HUES64 (cell line): Measurements from ENCODE around the gene MALSU1.

ENCODE experiments used
- H3K27ac ChIP-seq: 2 replicates; pipeline ENCODE4 v1.7.0; 2013; ENCODE audit warnings: low read depth, low read length, inconsistent platforms
- H3K27me3 ChIP-seq: 2 replicates; pipeline ENCODE4 v1.6.1; 2013; ENCODE audit warnings: mild to moderate bottlenecking, low read length; ENCODE audit not compliant: insufficient read depth
- H3K36me3 ChIP-seq: 2 replicates; pipeline ENCODE4 v1.6.1; 2013; ENCODE audit warnings: mild to moderate bottlenecking, low read length; ENCODE audit not compliant: insufficient read depth
- H3K4me1 ChIP-seq: 2 replicates; pipeline ENCODE4 v1.6.1; 2013; ENCODE audit warnings: mild to moderate bottlenecking, low read length, moderate library complexity; ENCODE audit not compliant: insufficient read depth
- H3K4me3 ChIP-seq: 2 replicates; pipeline ENCODE4 v1.5.1; 2013; ENCODE audit warnings: mild to moderate bottlenecking, low read length, moderate library complexity
- H3K9ac ChIP-seq: 2 replicates; pipeline ENCODE4 v1.6.1; 2013; ENCODE audit warnings: mild to moderate bottlenecking, low read depth, low read length
- H3K9me3 ChIP-seq: 2 replicates; pipeline ENCODE4 v1.6.1; 2013; ENCODE audit warnings: low read depth, low read length; ENCODE audit not compliant: insufficient read depth
- WGBS: fragments of 150-250, 120-280 bp; methylation state at CpG from one replicate; pipeline ENCODE4 v1.1.7; 2013; ENCODE audit warnings: missing lambda C conversion rate; 5-methylcytosine and 5-hydroxymethylcytosine counted together

Gene MALSU1

DNA sequence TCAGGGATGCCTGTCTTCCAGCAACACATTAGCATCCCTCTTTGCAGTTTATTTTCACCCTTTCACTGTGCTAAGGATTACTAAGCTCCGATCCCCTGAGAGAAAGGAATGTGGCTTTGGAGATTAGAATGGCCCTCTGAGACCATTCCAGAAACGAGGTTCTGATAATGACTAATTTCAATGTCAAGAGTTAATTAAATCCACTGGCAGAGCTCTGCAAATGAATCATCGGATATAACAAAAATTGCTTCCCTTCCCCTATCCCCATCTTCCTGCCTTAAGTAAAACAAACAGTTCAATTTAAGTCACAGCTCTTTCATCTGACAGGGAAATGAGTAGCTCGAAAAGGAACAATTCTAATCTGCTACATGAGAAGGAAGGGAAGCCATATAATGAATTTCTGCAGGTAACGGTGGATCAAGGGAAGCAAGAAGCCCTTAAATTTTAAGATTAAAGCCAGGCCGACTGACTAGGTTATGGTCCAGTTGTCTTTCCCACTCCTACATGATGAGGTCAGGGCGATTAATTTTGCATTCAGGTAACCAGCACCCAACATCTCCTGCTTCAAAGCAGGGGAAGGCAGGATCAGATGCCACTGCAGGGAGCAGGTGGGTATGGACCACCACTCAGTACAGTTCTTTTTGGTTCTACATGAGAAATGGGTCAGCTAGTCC lies 50.5 kb downstream of the MALSU1 start:
- Histone ChIP-seq H3K27ac (no peak overlapping the region), H3K4me1 (peaks cover 33% of the 10 kb centered on the region; the same call in 1 of the 2 replicates)
- WGBS = 82% methylated on average over 7 of the region's 7 CpGs

DNA sequence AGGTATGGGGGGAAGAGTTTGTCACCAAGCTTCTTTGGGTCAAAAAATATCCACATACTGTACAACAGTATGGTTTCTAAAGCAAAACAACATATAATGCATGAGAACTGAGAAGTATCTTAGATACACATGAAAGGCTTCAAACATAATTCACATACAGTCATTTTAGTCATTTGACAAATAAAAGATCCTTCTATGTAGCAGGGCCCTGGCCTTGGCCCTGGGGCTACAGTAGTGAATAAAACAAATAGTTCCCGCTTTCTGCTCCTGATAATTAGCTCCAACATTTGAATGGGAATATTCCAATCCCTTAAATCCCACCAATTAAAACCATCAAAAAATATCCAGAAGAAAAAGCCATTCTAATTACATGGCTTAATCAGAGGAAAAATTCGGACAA lies 51.3 kb downstream of the MALSU1 start:
- Histone ChIP-seq H3K9ac (no peak overlapping the region), H3K27me3 (no peaks in the 10 kb centered on the region), H3K36me3 (peaks cover 49% of the 10 kb centered on the region), H3K9me3 (no peaks in the 10 kb centered on the region), H3K27ac (no peak overlapping the region), H3K4me3 (no peak overlapping the region), H3K4me1 (peaks cover 33% of the 10 kb centered on the region; the same call in 1 of the 2 replicates)
- 96% methylated on average over 2 of the region's 2 CpGs for WGBS

More for the DNA sequence above, 50.5 kb downstream of the MALSU1 start:
- Histone ChIP-seq H3K9me3 (no peaks in the 10 kb centered on the region), H3K4me3 (no peak overlapping the region), H3K9ac (no peak overlapping the region), H3K36me3 (peaks cover 54% of the 10 kb centered on the region), H3K27me3 (no peaks in the 10 kb centered on the region)

- H3K27me3 ChIP-seq = no peaks in the 10 kb centered on the region
- H3K9me3 ChIP-seq = no peaks in the 10 kb centered on the region
- peaks cover 34% of the 10 kb centered on the region for H3K36me3 ChIP-seq
- H3K9ac ChIP-seq = no peak overlapping the region
- H3K27ac ChIP-seq = no peak overlapping the region
- H3K4me3 ChIP-seq = no peak overlapping the region
- H3K4me1 ChIP-seq = peaks cover 26% of the 10 kb centered on the region; the same call in 1 of the 2 replicates
- 91% methylated on average over 4 of the region's 5 CpGs for WGBS
Measured at GRCh38 chr7:23353172-23353571, 54.0 kb downstream of the MALSU1 start.

- H3K4me1 ChIP-seq = peaks cover 10% of the 10 kb centered on the region; the same call in 1 of the 2 replicates
- no peak overlapping the region for H3K27ac ChIP-seq
- H3K36me3 ChIP-seq = peaks cover 33% of the 10 kb centered on the region
- no peak overlapping the region for H3K4me3 ChIP-seq
- H3K9me3 ChIP-seq = no peaks in the 10 kb centered on the region
- H3K27me3 ChIP-seq = no peaks in the 10 kb centered on the region
- no peak overlapping the region for H3K9ac ChIP-seq
- WGBS = 96% methylated on average over 3 of the region's 3 CpGs
Measured at GRCh38 chr7:23356168-23356567, 57.0 kb downstream of the MALSU1 start.

DNA sequence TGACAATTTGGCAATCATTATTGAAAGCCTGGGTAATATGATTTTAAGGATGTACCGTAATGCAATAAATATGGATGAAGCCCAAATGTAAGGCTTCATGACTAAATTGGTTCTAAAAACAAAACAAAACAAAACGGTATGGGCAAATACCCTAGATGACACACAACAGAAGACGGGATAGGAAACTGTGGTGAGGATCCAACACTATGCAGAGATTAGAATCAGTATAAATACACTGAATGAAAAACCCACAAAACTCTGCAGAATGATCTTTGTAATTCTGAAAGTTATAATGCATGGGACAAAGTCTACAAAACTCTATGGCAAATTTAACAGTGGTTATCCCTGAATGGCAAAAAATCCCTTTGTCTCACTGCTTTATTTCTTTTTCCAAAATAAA lies 57.6 kb downstream of the MALSU1 start:
- H3K36me3 ChIP-seq = peaks cover 38% of the 10 kb centered on the region
- WGBS = 91% methylated on average over 3 of the region's 3 CpGs
- H3K9ac ChIP-seq = no peak overlapping the region
- no peaks in the 10 kb centered on the region for H3K27me3 ChIP-seq
- no peak overlapping the region for H3K27ac ChIP-seq
- no peaks in the 10 kb centered on the region for H3K9me3 ChIP-seq
- H3K4me1 ChIP-seq = peaks cover 6% of the 10 kb centered on the region; the same call in 1 of the 2 replicates
- no peak overlapping the region for H3K4me3 ChIP-seq

DNA sequence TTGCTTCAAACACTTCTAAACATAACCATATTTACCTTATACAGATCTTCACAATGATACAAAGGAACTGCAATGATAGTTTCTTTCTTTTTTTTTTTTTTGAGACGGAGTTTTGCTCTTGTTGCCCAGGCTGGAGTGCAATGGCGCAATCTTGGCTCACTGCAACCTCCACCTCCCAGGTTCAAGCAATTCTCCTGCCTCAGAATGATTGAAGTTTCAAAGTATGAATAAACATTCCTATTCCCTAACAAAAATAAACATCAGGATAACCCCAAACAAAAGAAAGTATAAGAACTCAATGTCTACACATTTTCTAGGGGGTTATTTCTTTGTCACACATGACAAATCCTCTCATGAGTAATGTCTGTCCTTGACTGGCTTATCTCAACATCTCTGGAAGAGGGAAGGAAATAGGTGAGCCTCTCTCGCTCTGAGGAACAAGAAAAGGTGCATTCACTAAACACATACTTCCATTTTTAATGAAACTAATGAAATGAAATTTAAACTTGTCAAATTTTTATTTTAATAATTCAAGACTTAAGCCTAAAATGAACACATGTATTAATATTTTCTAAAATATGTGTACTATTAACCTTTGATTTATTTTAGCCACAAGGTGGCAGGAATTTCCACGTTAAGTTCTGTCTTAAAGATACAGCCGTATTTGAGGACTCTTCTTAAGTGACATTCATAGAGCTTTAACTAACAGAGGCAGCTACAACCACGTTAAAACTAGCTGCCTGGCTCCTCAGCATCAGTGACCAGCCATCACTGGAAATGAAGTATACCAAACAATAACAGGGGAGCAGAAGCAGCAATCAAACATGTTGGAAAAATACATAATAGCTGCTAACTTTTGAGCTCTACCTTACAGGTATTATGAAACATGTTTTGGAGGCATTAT lies 58.3 kb downstream of the MALSU1 start:
- Histone ChIP-seq H3K9ac (no peak overlapping the region), H3K27me3 (no peaks in the 10 kb centered on the region), H3K4me1 (peaks cover 4% of the 10 kb centered on the region; the same call in 1 of the 2 replicates), H3K4me3 (no peak overlapping the region), H3K36me3 (peaks cover 43% of the 10 kb centered on the region), H3K9me3 (no peaks in the 10 kb centered on the region), H3K27ac (no peak overlapping the region)
- 74% methylated on average over 5 of the region's 6 CpGs for WGBS

DNA sequence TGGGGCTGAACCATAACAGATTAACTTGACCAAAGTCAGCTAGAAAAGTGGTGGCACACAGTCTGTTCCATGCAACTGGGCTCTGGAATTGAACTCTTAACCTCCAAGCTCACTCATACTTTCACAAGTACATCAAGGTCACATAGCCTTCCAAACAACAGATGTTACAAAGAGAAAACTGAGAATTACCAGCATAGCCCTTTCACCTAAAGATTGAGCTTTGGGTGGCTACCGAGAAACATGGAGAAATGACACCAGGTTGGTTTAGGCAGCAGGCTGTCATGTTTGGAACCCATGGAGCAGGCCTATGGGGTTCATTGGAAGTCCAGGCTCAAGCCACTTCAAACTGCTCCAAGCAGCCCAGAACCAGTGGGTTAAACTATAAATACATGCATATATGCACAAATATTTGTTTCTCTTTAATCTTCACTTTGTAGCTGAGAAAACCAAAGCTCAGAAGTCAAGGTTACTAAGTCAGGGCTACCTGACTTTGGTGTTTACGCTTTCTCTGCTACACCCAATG lies 59.1 kb downstream of the MALSU1 start:
- H3K4me1 ChIP-seq = no peaks in the 10 kb centered on the region; the same call in 1 of the 2 replicates
- no peaks in the 10 kb centered on the region for H3K27me3 ChIP-seq
- H3K36me3 ChIP-seq = peaks cover 47% of the 10 kb centered on the region
- no peak overlapping the region for H3K27ac ChIP-seq
- no peak overlapping the region for H3K9ac ChIP-seq
- no peak overlapping the region for H3K4me3 ChIP-seq
- 97% methylated on average over 2 of the region's 2 CpGs for WGBS
- H3K9me3 ChIP-seq = no peaks in the 10 kb centered on the region
